ENCODE measurements around the gene CLIP2. TPM values are rescaled to one million over a fixed set of nuclear protein-coding genes. Genes with fewer than 3 reads are reported as not detected.
A peak's percentile ranks its signal among the peaks of the same experiment; 100 is the strongest.

Gene CLIP2
- total and polyA plus RNA-seq, 2 of the 8 experiments (the other 6 are each of a cell fraction or from before 2014, with no cell fraction given) = 8.3 to 41.5 TPM

DNA sequence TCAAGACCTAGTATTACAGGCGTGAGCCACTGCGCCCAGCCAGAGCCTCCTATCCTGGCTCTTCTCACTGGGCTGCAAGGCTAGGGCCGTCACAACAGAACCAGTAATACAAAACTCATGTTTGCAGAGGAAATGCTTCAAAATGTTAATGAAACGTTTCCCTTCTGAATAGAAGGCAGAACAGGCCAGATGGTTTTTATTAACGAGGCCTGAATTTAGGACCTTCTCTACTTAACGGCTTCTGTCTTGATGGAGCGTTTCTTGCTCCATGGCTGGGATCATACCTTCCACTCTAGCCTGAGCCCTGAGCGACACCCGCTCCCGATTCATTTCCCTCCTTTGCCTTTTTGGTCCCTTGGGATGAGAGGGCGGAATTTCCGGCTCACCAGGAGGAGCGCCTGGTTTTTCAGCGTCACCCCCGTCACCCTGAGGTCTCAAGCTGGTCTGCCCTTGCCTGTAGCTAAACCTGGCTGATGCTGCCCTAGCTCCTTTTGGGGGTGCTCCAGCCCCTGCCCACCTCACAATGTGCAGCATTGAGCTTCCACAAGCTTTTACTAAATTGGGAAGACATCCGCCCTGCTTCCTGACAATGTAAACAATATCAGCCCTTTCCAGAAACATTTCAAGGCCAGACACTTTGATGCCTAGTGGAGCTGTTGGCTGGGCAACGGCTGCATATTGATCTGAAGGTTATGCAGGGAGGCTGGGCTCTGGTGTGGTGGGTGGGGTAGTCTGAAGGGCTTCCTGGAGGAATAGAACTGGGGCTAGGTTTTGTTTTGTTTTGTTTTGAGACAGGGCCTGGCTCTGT is 5.2 kb downstream of the CLIP2 start:
- peaks cover 9 to 22% of the 10 kb centered on the region in 2 experiments for H4K20me1 ChIP-seq (replicated peaks in 1 of 2; ENCODE audit: control insufficient read depth in 1 of 2, insufficient read depth in 2 of 2, low read length in 2 of 2)
- no peak for FAIRE-seq
- no peak for TF ChIP-seq CEBPB (IDR thresholded peaks at IDR 0.05; ENCODE audit: low read depth, low read length)
- TF ChIP-seq, protein P1, sequence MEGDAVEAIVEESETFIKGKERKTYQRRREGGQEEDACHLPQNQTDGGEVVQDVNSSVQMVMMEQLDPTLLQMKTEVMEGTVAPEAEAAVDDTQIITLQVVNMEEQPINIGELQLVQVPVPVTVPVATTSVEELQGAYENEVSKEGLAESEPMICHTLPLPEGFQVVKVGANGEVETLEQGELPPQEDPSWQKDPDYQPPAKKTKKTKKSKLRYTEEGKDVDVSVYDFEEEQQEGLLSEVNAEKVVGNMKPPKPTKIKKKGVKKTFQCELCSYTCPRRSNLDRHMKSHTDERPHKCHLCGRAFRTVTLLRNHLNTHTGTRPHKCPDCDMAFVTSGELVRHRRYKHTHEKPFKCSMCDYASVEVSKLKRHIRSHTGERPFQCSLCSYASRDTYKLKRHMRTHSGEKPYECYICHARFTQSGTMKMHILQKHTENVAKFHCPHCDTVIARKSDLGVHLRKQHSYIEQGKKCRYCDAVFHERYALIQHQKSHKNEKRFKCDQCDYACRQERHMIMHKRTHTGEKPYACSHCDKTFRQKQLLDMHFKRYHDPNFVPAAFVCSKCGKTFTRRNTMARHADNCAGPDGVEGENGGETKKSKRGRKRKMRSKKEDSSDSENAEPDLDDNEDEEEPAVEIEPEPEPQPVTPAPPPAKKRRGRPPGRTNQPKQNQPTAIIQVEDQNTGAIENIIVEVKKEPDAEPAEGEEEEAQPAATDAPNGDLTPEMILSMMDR (IDR thresholded peaks at IDR 0.05; ENCODE audit: control extremely low read depth in 1 of 3, insufficient read depth in 1 of 3, low read depth in 1 of 3, low read length in 3 of 3) = no peak
- no peak for TF ChIP-seq RNF2 (IDR thresholded peaks at IDR 0.05; ENCODE audit: borderline replicate concordance, low read depth, low read length, missing control alignments, poor library complexity, severe bottlenecking)
- TF ChIP-seq KDM5A (IDR thresholded peaks at IDR 0.05; ENCODE audit: low read length) = no peak
- no peak for TF ChIP-seq SIRT6 (IDR thresholded peaks at IDR 0.05; ENCODE audit: low read length)
- no peak for TF ChIP-seq SAP30 (IDR thresholded peaks at IDR 0.05; ENCODE audit: insufficient read depth, insufficient replicate concordance, low read length)
- TF ChIP-seq EZH2 (IDR thresholded peaks at IDR 0.05; ENCODE audit: low read depth, low read length, severe bottlenecking) = no peak
- TF ChIP-seq KDM1A (IDR thresholded peaks at IDR 0.05; ENCODE audit: borderline replicate concordance, low read length) = no peak

More for the DNA sequence above, 5.2 kb downstream of the CLIP2 start:
- Histone ChIP-seq H3K4me3 (ENCODE audit: extremely low read depth in 1 of 4, insufficient read depth in 2 of 4, low read depth in 3 of 4, low read length in 4 of 4) (no peak overlapping the region), H3K23ac (ENCODE audit: insufficient read length) (no peak overlapping the region), H4K91ac (replicated peaks; ENCODE audit: insufficient read length, low read length) (peak overlapping the region; percentile 57), H3K79me1 (ENCODE audit: low read depth, low read length) (peaks cover 4% of the 10 kb centered on the region), H3K4me1 (replicated peaks in 1 of 4; ENCODE audit: control insufficient read depth in 3 of 4, insufficient read depth in 4 of 4, low read length in 3 of 4) (peaks cover 9 to 34% (median 25%) of the 10 kb centered on the region in 4 experiments), H3K36me3 (ENCODE audit: control insufficient read depth in 2 of 4, insufficient read depth in 4 of 4, low read length in 3 of 4) (no peaks in the 10 kb centered on the region; a peak in 1 of 8 replicates), H3K27ac (ENCODE audit: low read depth, low read length) (no peak overlapping the region; the same call in 1 of the 2 replicates), H3K79me2 (ENCODE audit: control insufficient read depth in 1 of 2, insufficient read depth in 2 of 2, low read length in 2 of 2) (peaks cover 0 to 78% of the 10 kb centered on the region in 2 experiments; a peak in 2 of 4 replicates), H3K27me3 (replicated peaks in 1 of 4; ENCODE audit: control insufficient read depth in 3 of 4, extremely low read depth in 1 of 4, insufficient read depth in 3 of 4, low read length in 3 of 4) (no peaks in the 10 kb centered on the region), H3K9ac (replicated peaks in 1 of 4; ENCODE audit: extremely low read depth in 1 of 4, low read depth in 3 of 4, low read length in 3 of 4) (peak overlapping the region in 1 of 4 experiments; percentile 17; a peak in 1 of 7 replicates), H2BK120ac (replicated peaks; ENCODE audit: low read depth, low read length) (no peak overlapping the region), H4K8ac (ENCODE audit: extremely low read depth, insufficient read depth, low read length) (peak overlapping the region; percentile 59; the same call in 1 of the 2 replicates), H2BK15ac (ENCODE audit: low read length) (no peak overlapping the region), H3K18ac (ENCODE audit: extremely low read depth, low read length) (no peak overlapping the region), H2BK20ac (ENCODE audit: low read length) (no peak overlapping the region), H3K4me2 (ENCODE audit: insufficient read depth in 1 of 2, low read depth in 2 of 2, low read length in 2 of 2) (peak overlapping the region in 1 of 2 experiments; percentile 29; a peak in 1 of 4 replicates), H3K4ac (replicated peaks; ENCODE audit: insufficient read length, low read depth, low read length) (no peak overlapping the region), H4K5ac (ENCODE audit: insufficient read length, low read depth, low read length) (no peak overlapping the region), H2AFZ (ENCODE audit: low read length) (no peak overlapping the region), H2BK12ac (ENCODE audit: low read depth, low read length) (0 out of 2 replicates have a peak overlapping the region, but pooled peaks have one; percentile 14), H2BK5ac (ENCODE audit: low read depth, low read length) (peak overlapping the region; percentile 35), H3K9me3 (ENCODE audit: insufficient read depth in 2 of 2, low read depth in 1 of 2, low read length in 1 of 2) (peaks cover 0 to 2% of the 10 kb centered on the region in 2 experiments; a peak in 1 of 4 replicates), H3K56ac (replicated peaks; ENCODE audit: insufficient read length, low read depth, low read length) (no peak overlapping the region), H2AK5ac (ENCODE audit: low read depth, low read length) (no peak overlapping the region), H3K14ac (ENCODE audit: insufficient read length) (no peak overlapping the region), H3K23me2 (ENCODE audit: low read depth, low read length) (peaks cover 7% of the 10 kb centered on the region; the same call in 1 of the 2 replicates)
- ChIA-PET POLR2A (ENCODE audit: partially characterized antibody) (interaction anchor here (1.0 kb wide), 1 partner anchor 10 kb away, joined by 3 read pairs; no protein-coding TSS in a partner anchor), CTCF (ENCODE audit: partially characterized antibody) (interaction anchor here (0.6 to 2.0 kb wide), 4 partner anchors 19 to 224 kb away, joined by 3 to 4 read pairs (median 4); no protein-coding TSS in a partner anchor)
- no peak for DNase-seq (ENCODE audit: low read depth in 1 of 2, low spot score in 2 of 2)
- 77% methylated on average over 17 of the region's 17 CpGs; no CpG with 5 or more reads in 1 of the 2 experiments for WGBS, 2 experiments (ENCODE audit: extremely low coverage in 1 of 2, insufficient coverage in 1 of 2, insufficient read length in 1 of 2, insufficient replicate concordance in 2 of 2, low coverage in 1 of 2, low lambda C conversion rate in 2 of 2, missing lambda C conversion rate in 1 of 2)
